GM21619 (cell line): ENCODE data around the gene MPPED2.

Source experiments
- ATAC-seq: cut with Tn5 transposase; IDR thresholded peaks from one replicate; pipeline ENCODE4 v1.9.1; 2021; ENCODE audit not compliant: unreplicated experiment

The MPPED2 gene

GRCh38 chr11:30423886-30424285 is 162.3 kb downstream of the MPPED2 start:
- no peak for ATAC-seq

- no peak for ATAC-seq
These were observed 162.9 kb downstream of the MPPED2 start for GRCh38 chr11:30423279-30423648.

- ATAC-seq = no peak
These were observed 163.5 kb downstream of the MPPED2 start for GRCh38 chr11:30422447-30423278.

- ATAC-seq = no peak
These were observed 165.8 kb downstream of the MPPED2 start for GRCh38 chr11:30420233-30420787.

GRCh38 chr11:30414806-30415205 is 171.3 kb downstream of the MPPED2 start:
- no peak for ATAC-seq

- no peak for ATAC-seq
These were observed 171.9 kb downstream of the MPPED2 start for GRCh38 chr11:30414244-30414643.

- ATAC-seq = no peak
These were observed 173.6 kb downstream of the MPPED2 start for GRCh38 chr11:30412509-30412908.

- no peak for ATAC-seq
These were observed 174.8 kb downstream of the MPPED2 start for GRCh38 chr11:30411383-30411782.

- no peak for ATAC-seq
These were observed 179.0 kb downstream of the MPPED2 start for GRCh38 chr11:30406978-30407762.

- no peak for ATAC-seq
These were observed 180.8 kb downstream of the MPPED2 start for GRCh38 chr11:30405385-30405784.

- no peak for ATAC-seq
These were observed 182.0 kb downstream of the MPPED2 start for GRCh38 chr11:30404136-30404535.

GRCh38 chr11:30395751-30396150 is 190.4 kb downstream of the MPPED2 start:
- ATAC-seq = no peak

GRCh38 chr11:30393012-30393411 is 193.1 kb downstream of the MPPED2 start:
- ATAC-seq = no peak

GRCh38 chr11:30392221-30392784 is 193.8 kb downstream of the MPPED2 start:
- no peak for ATAC-seq

GRCh38 chr11:30388957-30389356 is 197.2 kb downstream of the MPPED2 start:
- no peak for ATAC-seq

- ATAC-seq = no peak
These were observed 198.0 kb downstream of the MPPED2 start for GRCh38 chr11:30387891-30388861.

- no peak for ATAC-seq
These were observed 204.3 kb downstream of the MPPED2 start for GRCh38 chr11:30381879-30382278.

GRCh38 chr11:30380846-30381245 is 205.3 kb downstream of the MPPED2 start:
- no peak for ATAC-seq

GRCh38 chr11:30377347-30377746 is 208.8 kb downstream of the MPPED2 start:
- no peak for ATAC-seq

GRCh38 chr11:30370164-30370563 is 216.0 kb downstream of the MPPED2 start:
- ATAC-seq = no peak
